KMS-11 (cell line): ENCODE results near the gene RAB4A.

Source experiments
- H2AFZ ChIP-seq: fragments of 200-600 bp; sonication (generic); 2 replicates; pipeline ENCODE4 v1.6.1; 2016; ENCODE audit warnings: antibody characterized with exemption, mixed run types, low read depth
- H3K27ac ChIP-seq: fragments of 200-600 bp; sonication (generic); 2 replicates; pipeline ENCODE4 v1.6.1; 2016; ENCODE audit warnings: mild to moderate bottlenecking, mixed run types
- H3K27me3 ChIP-seq: fragments of 200-600 bp; sonication (generic); 2 replicates; pipeline ENCODE4 v1.6.1; 2017; ENCODE audit warnings: mild to moderate bottlenecking, low read depth, mixed run types, moderate library complexity; ENCODE audit not compliant: insufficient read depth
- H3K36me3 ChIP-seq: fragments of 200-600 bp; sonication (generic); 2 replicates; pipeline ENCODE4 v1.6.1; 2017; ENCODE audit warnings: mild to moderate bottlenecking, mixed run types; ENCODE audit not compliant: insufficient read depth
- H3K4me1 ChIP-seq: fragments of 200-600 bp; sonication (generic); 2 replicates; pipeline ENCODE4 v1.6.1; 2016; ENCODE audit warnings: mild to moderate bottlenecking, low read depth, mixed run types; ENCODE audit not compliant: poor library complexity, severe bottlenecking
- H3K4me2 ChIP-seq: fragments of 200-600 bp; sonication (generic); 2 replicates; pipeline ENCODE4 v1.7.0; 2016; ENCODE audit warnings: mild to moderate bottlenecking, mixed run types
- H3K4me3 ChIP-seq: fragments of 200-600 bp; sonication (generic); IDR thresholded peaks from 2 replicates; pipeline ENCODE4 v1.6.1; 2017; ENCODE audit warnings: low read depth, low read length, mixed read lengths; ENCODE audit not compliant: insufficient read depth
- H3K79me2 ChIP-seq: fragments of 200-600 bp; sonication (generic); 2 replicates; pipeline ENCODE4 v1.6.1; 2016; ENCODE audit warnings: low read depth, mixed run types; ENCODE audit not compliant: insufficient read depth
- H3K9ac ChIP-seq: fragments of 200-600 bp; sonication (generic); 2 replicates; pipeline ENCODE4 v1.6.1; 2016; ENCODE audit warnings: mild to moderate bottlenecking, mixed run types
- H4K20me1 ChIP-seq: fragments of 200-600 bp; sonication (generic); 2 replicates; pipeline ENCODE4 v1.6.1; 2016; ENCODE audit warnings: mild to moderate bottlenecking, mixed run types; ENCODE audit not compliant: insufficient read depth
- TF ChIP-seq, protein P1 (sequence below): fragments of 200-600 bp; sonication (generic); conservative IDR thresholded peaks from 2 replicates; pipeline ENCODE4 v1.6.1; 2017; ENCODE audit warnings: low read depth, mild to moderate bottlenecking, antibody characterized with exemption, low read length, moderate library complexity, mixed read lengths

RAB4A gene

DNA sequence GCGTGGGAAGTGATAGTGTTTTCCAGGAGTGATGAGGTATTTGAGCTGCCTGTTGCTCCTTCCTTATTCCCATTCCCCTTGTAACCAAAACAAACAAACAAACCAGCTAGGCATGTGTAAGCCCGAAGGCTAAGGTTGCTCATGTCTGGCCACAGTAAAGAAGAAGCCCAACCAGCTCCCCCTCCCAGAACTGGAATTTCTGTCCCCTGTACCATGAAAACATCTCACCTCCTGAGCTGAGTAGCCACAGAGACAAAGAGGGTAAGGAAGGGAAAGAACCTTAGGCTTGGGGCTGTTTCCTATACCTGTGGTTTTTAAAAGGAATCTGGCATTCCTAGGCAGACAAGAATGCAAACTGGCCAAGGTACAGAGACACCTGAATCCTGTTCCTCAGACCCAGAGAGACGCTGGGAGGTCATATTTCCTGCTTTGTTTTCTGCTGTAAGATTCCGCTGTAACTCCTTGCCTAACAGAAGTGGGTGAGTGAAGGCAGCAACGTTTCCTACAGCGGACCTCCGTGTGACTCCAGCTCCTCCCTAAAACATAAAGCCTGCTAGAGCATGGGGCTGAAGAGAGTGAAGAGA lies 41.7 kb upstream of the RAB4A start:
- H3K9ac ChIP-seq, result no peak overlapping the region
- no peaks in the 10 kb centered on the region for H3K79me2 ChIP-seq
- no peaks in the 10 kb centered on the region for H3K4me1 ChIP-seq
- TF ChIP-seq, protein P1, sequence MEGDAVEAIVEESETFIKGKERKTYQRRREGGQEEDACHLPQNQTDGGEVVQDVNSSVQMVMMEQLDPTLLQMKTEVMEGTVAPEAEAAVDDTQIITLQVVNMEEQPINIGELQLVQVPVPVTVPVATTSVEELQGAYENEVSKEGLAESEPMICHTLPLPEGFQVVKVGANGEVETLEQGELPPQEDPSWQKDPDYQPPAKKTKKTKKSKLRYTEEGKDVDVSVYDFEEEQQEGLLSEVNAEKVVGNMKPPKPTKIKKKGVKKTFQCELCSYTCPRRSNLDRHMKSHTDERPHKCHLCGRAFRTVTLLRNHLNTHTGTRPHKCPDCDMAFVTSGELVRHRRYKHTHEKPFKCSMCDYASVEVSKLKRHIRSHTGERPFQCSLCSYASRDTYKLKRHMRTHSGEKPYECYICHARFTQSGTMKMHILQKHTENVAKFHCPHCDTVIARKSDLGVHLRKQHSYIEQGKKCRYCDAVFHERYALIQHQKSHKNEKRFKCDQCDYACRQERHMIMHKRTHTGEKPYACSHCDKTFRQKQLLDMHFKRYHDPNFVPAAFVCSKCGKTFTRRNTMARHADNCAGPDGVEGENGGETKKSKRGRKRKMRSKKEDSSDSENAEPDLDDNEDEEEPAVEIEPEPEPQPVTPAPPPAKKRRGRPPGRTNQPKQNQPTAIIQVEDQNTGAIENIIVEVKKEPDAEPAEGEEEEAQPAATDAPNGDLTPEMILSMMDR, result no peak
- no peaks in the 10 kb centered on the region for H4K20me1 ChIP-seq
- H3K36me3 ChIP-seq, result no peaks in the 10 kb centered on the region
- H2AFZ ChIP-seq, result no peak overlapping the region
- no peak overlapping the region for H3K27ac ChIP-seq
- H3K4me3 ChIP-seq, result no peak overlapping the region
- H3K4me2 ChIP-seq, result no peak overlapping the region
- H3K27me3 ChIP-seq, result no peaks in the 10 kb centered on the region

DNA sequence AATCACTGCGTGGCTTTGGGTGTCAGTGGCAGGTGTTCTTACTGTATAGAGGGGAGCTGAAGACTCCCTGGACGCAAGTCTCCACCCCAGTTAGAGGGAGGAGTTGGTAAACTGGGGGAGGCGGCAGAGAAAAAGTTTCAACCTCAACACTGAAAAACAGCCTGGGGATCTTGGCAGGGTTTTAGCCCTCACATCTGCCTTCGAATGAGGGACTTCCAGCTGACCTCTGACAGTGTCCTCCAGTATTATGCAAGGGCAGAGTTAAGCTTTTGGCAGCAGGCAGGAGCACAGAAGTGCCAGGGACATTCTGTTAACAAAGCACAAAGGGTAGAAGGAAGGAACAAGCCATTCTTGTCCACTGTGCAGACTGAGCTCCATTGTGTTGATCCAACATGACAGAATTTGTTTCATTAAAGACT lies 41.2 kb upstream of the RAB4A start:
- Histone ChIP-seq H3K27me3 (no peaks in the 10 kb centered on the region), H4K20me1 (no peaks in the 10 kb centered on the region), H3K36me3 (no peaks in the 10 kb centered on the region), H3K27ac (no peak overlapping the region), H3K4me3 (no peak overlapping the region), H3K4me2 (no peak overlapping the region), H3K4me1 (no peaks in the 10 kb centered on the region), H3K9ac (no peak overlapping the region), H3K79me2 (no peaks in the 10 kb centered on the region), H2AFZ (no peak overlapping the region)
- TF ChIP-seq, protein P1, result no peak

DNA sequence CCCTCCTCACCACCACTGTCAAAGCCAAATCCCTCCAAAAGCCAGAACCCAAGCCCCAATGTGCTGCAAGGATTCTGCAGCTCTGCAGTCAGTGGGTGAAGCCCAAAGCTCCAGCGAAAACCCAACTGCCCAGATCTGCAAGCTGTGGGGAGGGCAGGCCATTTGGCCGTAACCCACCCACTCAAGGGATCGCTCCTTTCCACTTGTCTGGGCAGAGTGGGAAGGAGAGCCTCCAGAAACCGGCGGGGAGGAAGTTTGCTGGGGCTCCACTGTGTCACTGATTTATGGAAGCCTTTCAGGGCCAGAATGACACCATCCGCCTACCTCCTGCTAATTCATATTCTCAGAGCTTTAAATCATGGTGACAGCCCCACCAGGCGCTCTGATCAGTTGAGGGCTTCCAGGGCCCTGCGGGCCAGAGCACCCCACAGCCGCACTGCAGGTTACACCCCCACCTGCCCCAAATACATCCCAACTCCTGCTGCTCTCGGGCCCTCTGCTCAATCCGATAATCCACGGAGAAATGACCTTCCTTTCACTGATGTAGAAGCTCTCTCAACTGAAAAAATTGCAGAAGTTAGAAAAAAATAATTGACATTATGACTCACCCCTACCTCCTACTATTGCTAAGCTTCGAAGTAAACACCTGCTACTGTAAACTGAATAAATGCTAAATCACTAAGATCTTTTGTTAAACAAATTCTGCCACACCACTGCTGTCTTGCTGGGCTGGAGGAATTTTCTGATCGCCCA lies 40.6 kb upstream of the RAB4A start:
- Histone ChIP-seq H4K20me1 (no peaks in the 10 kb centered on the region), H3K4me2 (no peak overlapping the region), H3K9ac (no peak overlapping the region), H3K79me2 (no peaks in the 10 kb centered on the region), H3K27ac (no peak overlapping the region), H3K4me1 (no peaks in the 10 kb centered on the region), H3K4me3 (no peak overlapping the region), H2AFZ (no peak overlapping the region), H3K27me3 (no peaks in the 10 kb centered on the region), H3K36me3 (no peaks in the 10 kb centered on the region)
- TF ChIP-seq, protein P1, result no peak

DNA sequence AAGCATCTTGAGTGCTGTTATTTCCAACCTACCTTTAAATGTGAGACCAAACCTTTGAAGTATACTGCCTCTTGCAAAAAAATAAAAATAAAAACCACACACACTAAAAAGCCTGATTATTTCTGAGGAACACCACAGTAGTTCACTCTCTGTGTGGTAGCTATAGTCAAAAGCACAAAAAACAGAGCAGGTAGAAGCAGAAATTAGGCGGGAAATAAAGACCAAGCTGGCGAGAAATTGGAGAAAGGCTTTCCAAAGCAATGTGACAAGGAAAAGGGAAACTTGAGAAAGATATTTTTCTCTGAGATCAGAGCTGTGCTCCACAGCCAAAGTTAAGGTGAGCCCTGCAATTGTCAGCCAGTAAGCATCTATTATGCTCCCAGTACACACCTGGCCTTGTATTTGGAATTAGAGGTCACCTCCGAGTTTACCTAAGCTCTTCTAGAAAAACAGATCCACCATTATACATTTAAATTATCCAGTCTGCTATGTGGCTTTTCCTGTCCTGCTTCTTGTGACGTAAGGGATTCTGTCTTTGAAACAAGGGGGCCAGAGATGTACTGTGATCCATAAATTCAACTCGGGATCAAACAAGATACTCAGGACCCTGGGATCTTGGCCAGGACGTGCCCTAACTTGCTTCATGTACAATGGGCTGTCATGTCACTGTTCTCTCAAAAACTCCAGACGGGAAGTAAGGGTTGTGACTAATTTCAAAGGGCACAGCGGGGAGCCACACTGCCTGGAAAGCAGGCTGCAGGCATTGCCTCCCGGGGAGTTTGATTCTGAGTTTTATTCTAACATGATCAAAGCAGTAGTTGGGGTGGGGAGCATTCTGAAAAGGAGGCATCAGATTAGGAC lies 39.8 kb upstream of the RAB4A start:
- Histone ChIP-seq H3K9ac (no peak overlapping the region), H2AFZ (no peak overlapping the region), H3K27ac (no peak overlapping the region), H3K36me3 (no peaks in the 10 kb centered on the region), H3K79me2 (no peaks in the 10 kb centered on the region), H4K20me1 (no peaks in the 10 kb centered on the region), H3K4me1 (no peaks in the 10 kb centered on the region), H3K4me2 (no peak overlapping the region), H3K27me3 (no peaks in the 10 kb centered on the region), H3K4me3 (no peak overlapping the region)
- TF ChIP-seq, protein P1, result no peak
